HG03342 (cell line): Measurements from ENCODE around the gene VWF.

Experiments used
- ATAC-seq: cut with Tn5 transposase; IDR thresholded peaks from one replicate; pipeline ENCODE4 v1.9.1; 2021; ENCODE audit warnings: mild to moderate bottlenecking, moderate library complexity; ENCODE audit not compliant: unreplicated experiment

Gene VWF

GRCh38 chr12:5921966-5922899 lies 202.2 kb downstream of the VWF start:
- no peak for ATAC-seq

GRCh38 chr12:5921027-5921909 lies 203.2 kb downstream of the VWF start:
- ATAC-seq, result no peak

GRCh38 chr12:5916785-5917290 lies 207.6 kb downstream of the VWF start:
- no peak for ATAC-seq

GRCh38 chr12:5915511-5915910 lies 209.0 kb downstream of the VWF start:
- no peak for ATAC-seq

- no peak for ATAC-seq
Measured at GRCh38 chr12:5914387-5915149, 209.9 kb downstream of the VWF start.

GRCh38 chr12:5913387-5913786 lies 211.1 kb downstream of the VWF start:
- no peak for ATAC-seq

- no peak for ATAC-seq
Measured at GRCh38 chr12:5912437-5913334, 211.8 kb downstream of the VWF start.

- no peak for ATAC-seq
Measured at GRCh38 chr12:5912011-5912410, 212.5 kb downstream of the VWF start.

- no peak for ATAC-seq
Measured at GRCh38 chr12:5910790-5911548, 213.5 kb downstream of the VWF start.

GRCh38 chr12:5909560-5909959 lies 214.9 kb downstream of the VWF start:
- no peak for ATAC-seq

GRCh38 chr12:5908251-5908650 lies 216.2 kb downstream of the VWF start:
- ATAC-seq, result no peak

GRCh38 chr12:5907807-5908206 lies 216.7 kb downstream of the VWF start:
- ATAC-seq, result no peak

- no peak for ATAC-seq
Measured at GRCh38 chr12:5905757-5906156, 218.7 kb downstream of the VWF start.

- no peak for ATAC-seq
Measured at GRCh38 chr12:5904969-5905368, 219.5 kb downstream of the VWF start.

GRCh38 chr12:5904441-5904840 lies 220.0 kb downstream of the VWF start:
- ATAC-seq, result no peak

- ATAC-seq, result no peak
Measured at GRCh38 chr12:5902736-5903135, 221.7 kb downstream of the VWF start.

- no peak for ATAC-seq
Measured at GRCh38 chr12:5901416-5901815, 223.1 kb downstream of the VWF start.

GRCh38 chr12:5900533-5901205 lies 223.8 kb downstream of the VWF start:
- ATAC-seq, result no peak

GRCh38 chr12:5900076-5900475 lies 224.4 kb downstream of the VWF start:
- ATAC-seq, result no peak
